ENCODE data around the gene APOLD1. TPM values are rescaled to one million over a fixed set of nuclear protein-coding genes. Genes with fewer than 3 reads are reported as not detected.

Gene APOLD1
- total and polyA plus RNA-seq, 2 of the 8 experiments (the other 6 are each of a cell fraction or from before 2014, with no cell fraction given): 0.12 to 0.71 TPM

DNA sequence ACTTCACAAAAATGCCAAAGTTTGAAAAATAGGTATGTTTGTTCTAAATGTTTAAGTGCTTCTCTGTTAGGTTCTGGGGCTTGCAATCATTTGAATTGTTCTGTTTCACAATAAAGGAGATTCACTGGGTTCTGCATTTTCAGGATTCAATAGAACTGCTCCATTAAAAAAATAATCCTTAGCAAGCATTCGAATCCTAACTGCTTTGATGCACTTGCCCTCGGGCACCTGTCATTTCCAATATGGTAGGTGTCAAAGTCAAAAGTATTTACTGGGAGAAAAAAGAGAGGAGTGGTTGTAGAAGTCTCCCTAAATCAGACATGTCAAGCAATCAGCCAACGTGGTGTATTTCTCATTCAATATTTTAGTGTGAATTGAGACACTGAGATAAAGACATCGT lies 5.5 kb downstream of the APOLD1 start:
- no peak overlapping the region for H4K5ac ChIP-seq (ENCODE audit: insufficient read length, low read depth, low read length)
- H3K23me2 ChIP-seq (ENCODE audit: low read depth, low read length): peaks cover 4% of the 10 kb centered on the region; the same call in 1 of the 2 replicates
- no peak overlapping the region for H3K23ac ChIP-seq (ENCODE audit: insufficient read length)
- H3K4me3 ChIP-seq (ENCODE audit: extremely low read depth in 1 of 4, insufficient read depth in 2 of 4, low read depth in 3 of 4, low read length in 4 of 4): no peak overlapping the region
- H4K91ac ChIP-seq (replicated peaks; ENCODE audit: insufficient read length, low read length): no peak overlapping the region
- H3K56ac ChIP-seq (replicated peaks; ENCODE audit: insufficient read length, low read depth, low read length): no peak overlapping the region
- no peak overlapping the region for H3K4ac ChIP-seq (replicated peaks; ENCODE audit: insufficient read length, low read depth, low read length)
- no peak overlapping the region for H2AK5ac ChIP-seq (ENCODE audit: low read depth, low read length)
- no peak for FAIRE-seq
- ChIA-PET CTCF (ENCODE audit: partially characterized antibody) (interaction anchor here (3.4 to 4.7 kb wide), 2 partner anchors 13 to 23 kb away, joined by 15 to 55 read pairs; partner anchors contain the start of gene DDX47), POLR2A (ENCODE audit: partially characterized antibody) (no interaction called here)
- H4K8ac ChIP-seq (ENCODE audit: extremely low read depth, insufficient read depth, low read length): no peak overlapping the region
- no peak overlapping the region for H2BK15ac ChIP-seq (ENCODE audit: low read length)
- H3K9ac ChIP-seq (replicated peaks in 1 of 4; ENCODE audit: extremely low read depth in 1 of 4, low read depth in 3 of 4, low read length in 3 of 4): no peak overlapping the region
- H2AFZ ChIP-seq (ENCODE audit: low read length): no peak overlapping the region
- no peak overlapping the region for H2BK120ac ChIP-seq (replicated peaks; ENCODE audit: low read depth, low read length)
- no peak overlapping the region for H3K4me2 ChIP-seq (ENCODE audit: insufficient read depth in 1 of 2, low read depth in 2 of 2, low read length in 2 of 2)
- DNase-seq (ENCODE audit: low read depth in 1 of 2, low spot score in 2 of 2): no peak
- no peak overlapping the region for H3K27ac ChIP-seq (ENCODE audit: low read depth, low read length)
- peaks cover 0 to 8% (median 4%) of the 10 kb centered on the region in 4 experiments; a peak in 3 of 7 replicates for H3K4me1 ChIP-seq (replicated peaks in 1 of 4; ENCODE audit: control insufficient read depth in 3 of 4, insufficient read depth in 4 of 4, low read length in 3 of 4)
- no peak overlapping the region for H2BK12ac ChIP-seq (ENCODE audit: low read depth, low read length)
- H2BK20ac ChIP-seq (ENCODE audit: low read length): no peak overlapping the region
- H3K79me2 ChIP-seq (ENCODE audit: control insufficient read depth in 1 of 2, insufficient read depth in 2 of 2, low read length in 2 of 2): no peaks in the 10 kb centered on the region
- H3K18ac ChIP-seq (ENCODE audit: extremely low read depth, low read length): no peak overlapping the region
- 81% methylated on average over 4 of the region's 4 CpGs; no CpG with 5 or more reads in 1 of the 2 experiments for WGBS, 2 experiments (ENCODE audit: extremely low coverage in 1 of 2, insufficient coverage in 1 of 2, insufficient read length in 1 of 2, insufficient replicate concordance in 2 of 2, low coverage in 1 of 2, low lambda C conversion rate in 2 of 2, missing lambda C conversion rate in 1 of 2)
- no peaks in the 10 kb centered on the region for H3K9me3 ChIP-seq (ENCODE audit: insufficient read depth in 2 of 2, low read depth in 1 of 2, low read length in 1 of 2)
- H3K36me3 ChIP-seq (ENCODE audit: control insufficient read depth in 2 of 4, insufficient read depth in 4 of 4, low read length in 3 of 4): no peaks in the 10 kb centered on the region
- H2BK5ac ChIP-seq (ENCODE audit: low read depth, low read length): no peak overlapping the region
- peaks cover 12 to 28% (median 18%) of the 10 kb centered on the region in 4 experiments for H3K27me3 ChIP-seq (replicated peaks in 1 of 4; ENCODE audit: control insufficient read depth in 3 of 4, extremely low read depth in 1 of 4, insufficient read depth in 3 of 4, low read length in 3 of 4)
- H4K20me1 ChIP-seq (replicated peaks in 1 of 2; ENCODE audit: control insufficient read depth in 1 of 2, insufficient read depth in 2 of 2, low read length in 2 of 2): no peaks in the 10 kb centered on the region
- H3K14ac ChIP-seq (ENCODE audit: insufficient read length): no peak overlapping the region
- no peaks in the 10 kb centered on the region for H3K79me1 ChIP-seq (ENCODE audit: low read depth, low read length)
- TF ChIP-seq TEAD4 (IDR thresholded peaks at IDR 0.05; ENCODE audit: low read depth, low read length) (no peak), GABPA (IDR thresholded peaks at IDR 0.05; ENCODE audit: borderline replicate concordance, insufficient read depth, low read length) (no peak)

All from H1 (cell line).